ENCODE measurements around the gene FNBP1L. TPM values are rescaled to one million over a fixed set of nuclear protein-coding genes. Genes with fewer than 3 reads are reported as not detected.

FNBP1L gene
- total and polyA plus RNA-seq, 10 of the 15 experiments (the other 5 are each of a cell fraction or from before 2014, with no cell fraction given), result 0.02 to 0.12 (median 0.07) TPM; not detected in 4

DNA sequence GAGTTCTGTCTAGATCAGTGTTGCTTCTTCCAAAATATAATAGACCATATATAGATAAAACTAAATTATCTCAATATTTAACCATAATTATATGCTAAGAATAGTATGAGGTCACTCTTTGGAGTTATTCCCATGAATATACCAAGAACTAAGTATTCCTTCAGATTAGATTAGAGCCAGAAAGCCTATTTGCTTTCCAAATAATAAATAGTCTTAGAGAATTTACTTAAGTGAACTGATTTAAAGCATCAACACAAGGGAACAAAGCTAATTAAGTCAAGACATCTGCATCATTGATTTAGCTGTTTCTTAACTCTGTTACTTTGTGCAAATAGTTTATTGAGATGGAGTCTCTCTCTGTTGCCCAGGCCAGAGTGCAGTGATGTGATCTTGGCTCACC, 35.7 kb downstream of the FNBP1L start:
- ChIA-PET SMC1A (ENCODE audit: uncharacterized antibody, unreplicated experiment) (interaction anchor here (0.6 kb wide), 1 partner anchor 22 kb away, joined by 3 read pairs; no protein-coding TSS in a partner anchor), RAD21 (ENCODE audit: unreplicated experiment) (no interaction called here), POLR2A (no interaction called here), CTCF (no interaction called here)
- no peaks in the 10 kb centered on the region for H4K20me1 ChIP-seq (ENCODE audit: control insufficient read depth, insufficient read depth)
- DNase-seq (ENCODE audit: low read depth, low spot score) (no peak), ATAC-seq (no peak), FAIRE-seq (no peak)
- BruUV-seq (replicated peaks), result no TSS peak
- H3K36me3 ChIP-seq (ENCODE audit: control insufficient read depth in 2 of 2, insufficient read depth in 2 of 2, low read length in 1 of 2), result no peaks in the 10 kb centered on the region
- no peaks in the 10 kb centered on the region for H3K4me1 ChIP-seq (ENCODE audit: control insufficient read depth, insufficient read depth, low read length)
- intact Hi-C loops (cut with micrococcal nuclease; ENCODE audit: unreplicated experiment) (no loop called here), in situ Hi-C loops (cut with MboI) (no loop called here)
- H3K4me2 ChIP-seq (ENCODE audit: control insufficient read depth, insufficient read depth), result no peak overlapping the region
- H3K9ac ChIP-seq (ENCODE audit: control insufficient read depth, insufficient read depth, low read length), result no peak overlapping the region
- H2AFZ ChIP-seq (ENCODE audit: control insufficient read depth, low read depth, low read length), result no peak overlapping the region
- no peaks in the 10 kb centered on the region; the same call in 2 of the 3 replicates for H3K9me3 ChIP-seq (replicated peaks; ENCODE audit: control insufficient read depth, insufficient read depth, low read length)
- H3K27ac ChIP-seq (ENCODE audit: control insufficient read depth, insufficient read depth), result no peak overlapping the region
- no peaks in the 10 kb centered on the region for H3K79me2 ChIP-seq (ENCODE audit: control insufficient read depth, insufficient read depth, low read length)
- no peak overlapping the region for H3K4me3 ChIP-seq
- H3K27me3 ChIP-seq (replicated peaks in 1 of 2; ENCODE audit: control insufficient read depth in 2 of 2, insufficient read depth in 2 of 2, low read length in 1 of 2), result no peaks in the 10 kb centered on the region; a peak in 1 of 4 replicates
- no peak for TF ChIP-seq ZBED1 (IDR thresholded peaks at IDR 0.05; ENCODE audit: borderline replicate concordance)
- TF ChIP-seq CHD1 (IDR thresholded peaks at IDR 0.05; ENCODE audit: low read depth, low read length), result no peak
- TF ChIP-seq SREBF1 (IDR thresholded peaks at IDR 0.05; ENCODE audit: low read length), result no peak
- no peak for TF ChIP-seq BMI1 (IDR thresholded peaks at IDR 0.05; ENCODE audit: borderline replicate concordance)
- TF ChIP-seq NFIC (IDR thresholded peaks at IDR 0.05; ENCODE audit: low read depth, low read length), result no peak
- TF ChIP-seq, protein P1, sequence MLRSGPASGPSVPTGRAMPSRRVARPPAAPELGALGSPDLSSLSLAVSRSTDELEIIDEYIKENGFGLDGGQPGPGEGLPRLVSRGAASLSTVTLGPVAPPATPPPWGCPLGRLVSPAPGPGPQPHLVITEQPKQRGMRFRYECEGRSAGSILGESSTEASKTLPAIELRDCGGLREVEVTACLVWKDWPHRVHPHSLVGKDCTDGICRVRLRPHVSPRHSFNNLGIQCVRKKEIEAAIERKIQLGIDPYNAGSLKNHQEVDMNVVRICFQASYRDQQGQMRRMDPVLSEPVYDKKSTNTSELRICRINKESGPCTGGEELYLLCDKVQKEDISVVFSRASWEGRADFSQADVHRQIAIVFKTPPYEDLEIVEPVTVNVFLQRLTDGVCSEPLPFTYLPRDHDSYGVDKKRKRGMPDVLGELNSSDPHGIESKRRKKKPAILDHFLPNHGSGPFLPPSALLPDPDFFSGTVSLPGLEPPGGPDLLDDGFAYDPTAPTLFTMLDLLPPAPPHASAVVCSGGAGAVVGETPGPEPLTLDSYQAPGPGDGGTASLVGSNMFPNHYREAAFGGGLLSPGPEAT (IDR thresholded peaks at IDR 0.05; ENCODE audit: low read depth), result no peak
- TF ChIP-seq HDAC2 (IDR thresholded peaks at IDR 0.05), result no peak
- TF ChIP-seq, protein P2, sequence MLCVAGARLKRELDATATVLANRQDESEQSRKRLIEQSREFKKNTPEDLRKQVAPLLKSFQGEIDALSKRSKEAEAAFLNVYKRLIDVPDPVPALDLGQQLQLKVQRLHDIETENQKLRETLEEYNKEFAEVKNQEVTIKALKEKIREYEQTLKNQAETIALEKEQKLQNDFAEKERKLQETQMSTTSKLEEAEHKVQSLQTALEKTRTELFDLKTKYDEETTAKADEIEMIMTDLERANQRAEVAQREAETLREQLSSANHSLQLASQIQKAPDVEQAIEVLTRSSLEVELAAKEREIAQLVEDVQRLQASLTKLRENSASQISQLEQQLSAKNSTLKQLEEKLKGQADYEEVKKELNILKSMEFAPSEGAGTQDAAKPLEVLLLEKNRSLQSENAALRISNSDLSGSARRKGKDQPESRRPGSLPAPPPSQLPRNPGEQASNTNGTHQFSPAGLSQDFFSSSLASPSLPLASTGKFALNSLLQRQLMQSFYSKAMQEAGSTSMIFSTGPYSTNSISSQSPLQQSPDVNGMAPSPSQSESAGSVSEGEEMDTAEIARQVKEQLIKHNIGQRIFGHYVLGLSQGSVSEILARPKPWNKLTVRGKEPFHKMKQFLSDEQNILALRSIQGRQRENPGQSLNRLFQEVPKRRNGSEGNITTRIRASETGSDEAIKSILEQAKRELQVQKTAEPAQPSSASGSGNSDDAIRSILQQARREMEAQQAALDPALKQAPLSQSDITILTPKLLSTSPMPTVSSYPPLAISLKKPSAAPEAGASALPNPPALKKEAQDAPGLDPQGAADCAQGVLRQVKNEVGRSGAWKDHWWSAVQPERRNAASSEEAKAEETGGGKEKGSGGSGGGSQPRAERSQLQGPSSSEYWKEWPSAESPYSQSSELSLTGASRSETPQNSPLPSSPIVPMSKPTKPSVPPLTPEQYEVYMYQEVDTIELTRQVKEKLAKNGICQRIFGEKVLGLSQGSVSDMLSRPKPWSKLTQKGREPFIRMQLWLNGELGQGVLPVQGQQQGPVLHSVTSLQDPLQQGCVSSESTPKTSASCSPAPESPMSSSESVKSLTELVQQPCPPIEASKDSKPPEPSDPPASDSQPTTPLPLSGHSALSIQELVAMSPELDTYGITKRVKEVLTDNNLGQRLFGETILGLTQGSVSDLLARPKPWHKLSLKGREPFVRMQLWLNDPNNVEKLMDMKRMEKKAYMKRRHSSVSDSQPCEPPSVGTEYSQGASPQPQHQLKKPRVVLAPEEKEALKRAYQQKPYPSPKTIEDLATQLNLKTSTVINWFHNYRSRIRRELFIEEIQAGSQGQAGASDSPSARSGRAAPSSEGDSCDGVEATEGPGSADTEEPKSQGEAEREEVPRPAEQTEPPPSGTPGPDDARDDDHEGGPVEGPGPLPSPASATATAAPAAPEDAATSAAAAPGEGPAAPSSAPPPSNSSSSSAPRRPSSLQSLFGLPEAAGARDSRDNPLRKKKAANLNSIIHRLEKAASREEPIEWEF (IDR thresholded peaks at IDR 0.05; ENCODE audit: insufficient replicate concordance, low read depth, low read length), result no peak
- TF ChIP-seq, protein P3, sequence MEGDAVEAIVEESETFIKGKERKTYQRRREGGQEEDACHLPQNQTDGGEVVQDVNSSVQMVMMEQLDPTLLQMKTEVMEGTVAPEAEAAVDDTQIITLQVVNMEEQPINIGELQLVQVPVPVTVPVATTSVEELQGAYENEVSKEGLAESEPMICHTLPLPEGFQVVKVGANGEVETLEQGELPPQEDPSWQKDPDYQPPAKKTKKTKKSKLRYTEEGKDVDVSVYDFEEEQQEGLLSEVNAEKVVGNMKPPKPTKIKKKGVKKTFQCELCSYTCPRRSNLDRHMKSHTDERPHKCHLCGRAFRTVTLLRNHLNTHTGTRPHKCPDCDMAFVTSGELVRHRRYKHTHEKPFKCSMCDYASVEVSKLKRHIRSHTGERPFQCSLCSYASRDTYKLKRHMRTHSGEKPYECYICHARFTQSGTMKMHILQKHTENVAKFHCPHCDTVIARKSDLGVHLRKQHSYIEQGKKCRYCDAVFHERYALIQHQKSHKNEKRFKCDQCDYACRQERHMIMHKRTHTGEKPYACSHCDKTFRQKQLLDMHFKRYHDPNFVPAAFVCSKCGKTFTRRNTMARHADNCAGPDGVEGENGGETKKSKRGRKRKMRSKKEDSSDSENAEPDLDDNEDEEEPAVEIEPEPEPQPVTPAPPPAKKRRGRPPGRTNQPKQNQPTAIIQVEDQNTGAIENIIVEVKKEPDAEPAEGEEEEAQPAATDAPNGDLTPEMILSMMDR (IDR thresholded peaks at IDR 0.05 in 2 of 3, conservative IDR thresholded peaks at IDR 0.05 in 1 of 3; ENCODE audit: control insufficient read depth in 2 of 3, extremely low read depth in 1 of 3, insufficient read depth in 1 of 3, low read depth in 3 of 3, low read length in 3 of 3), result no peak
- TF ChIP-seq, protein P4, sequence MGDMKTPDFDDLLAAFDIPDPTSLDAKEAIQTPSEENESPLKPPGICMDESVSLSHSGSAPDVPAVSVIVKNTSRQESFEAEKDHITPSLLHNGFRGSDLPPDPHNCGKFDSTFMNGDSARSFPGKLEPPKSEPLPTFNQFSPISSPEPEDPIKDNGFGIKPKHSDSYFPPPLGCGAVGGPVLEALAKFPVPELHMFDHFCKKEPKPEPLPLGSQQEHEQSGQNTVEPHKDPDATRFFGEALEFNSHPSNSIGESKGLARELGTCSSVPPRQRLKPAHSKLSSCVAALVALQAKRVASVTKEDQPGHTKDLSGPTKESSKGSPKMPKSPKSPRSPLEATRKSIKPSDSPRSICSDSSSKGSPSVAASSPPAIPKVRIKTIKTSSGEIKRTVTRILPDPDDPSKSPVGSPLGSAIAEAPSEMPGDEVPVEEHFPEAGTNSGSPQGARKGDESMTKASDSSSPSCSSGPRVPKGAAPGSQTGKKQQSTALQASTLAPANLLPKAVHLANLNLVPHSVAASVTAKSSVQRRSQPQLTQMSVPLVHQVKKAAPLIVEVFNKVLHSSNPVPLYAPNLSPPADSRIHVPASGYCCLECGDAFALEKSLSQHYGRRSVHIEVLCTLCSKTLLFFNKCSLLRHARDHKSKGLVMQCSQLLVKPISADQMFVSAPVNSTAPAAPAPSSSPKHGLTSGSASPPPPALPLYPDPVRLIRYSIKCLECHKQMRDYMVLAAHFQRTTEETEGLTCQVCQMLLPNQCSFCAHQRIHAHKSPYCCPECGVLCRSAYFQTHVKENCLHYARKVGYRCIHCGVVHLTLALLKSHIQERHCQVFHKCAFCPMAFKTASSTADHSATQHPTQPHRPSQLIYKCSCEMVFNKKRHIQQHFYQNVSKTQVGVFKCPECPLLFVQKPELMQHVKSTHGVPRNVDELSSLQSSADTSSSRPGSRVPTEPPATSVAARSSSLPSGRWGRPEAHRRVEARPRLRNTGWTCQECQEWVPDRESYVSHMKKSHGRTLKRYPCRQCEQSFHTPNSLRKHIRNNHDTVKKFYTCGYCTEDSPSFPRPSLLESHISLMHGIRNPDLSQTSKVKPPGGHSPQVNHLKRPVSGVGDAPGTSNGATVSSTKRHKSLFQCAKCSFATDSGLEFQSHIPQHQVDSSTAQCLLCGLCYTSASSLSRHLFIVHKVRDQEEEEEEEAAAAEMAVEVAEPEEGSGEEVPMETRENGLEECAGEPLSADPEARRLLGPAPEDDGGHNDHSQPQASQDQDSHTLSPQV (IDR thresholded peaks at IDR 0.05), result no peak
- no peak for TF ChIP-seq BCL11A (IDR thresholded peaks at IDR 0.05; ENCODE audit: low read depth, low read length)
- no peak for TF ChIP-seq POLR2AphosphoS2 (IDR thresholded peaks at IDR 0.05; ENCODE audit: low read depth, low read length)

All from GM12878 (cell line).